K562 (cell line): ENCODE measurements around the gene TJP2. TPM values are rescaled to one million over a fixed set of nuclear protein-coding genes. Genes with fewer than 3 reads are reported as not detected.

Source experiments
- ARID2 ChIP-seq: fragments of 450-650 bp; IDR thresholded peaks from 2 replicates; pipeline ENCODE4 v1.6.1; 2017; ENCODE audit warnings: antibody characterized with exemption, mild to moderate bottlenecking
- ATF1 ChIP-seq, 2 experiments: fragments of 450-650 bp in 1 of 2; IDR thresholded peaks; 2 replicates each; pipeline ENCODE4 v1.6.1; 2016; ENCODE audit warnings: missing compliant biosample characterization in 1 of 2, missing genetic modification characterization in 1 of 2
- DIDO1 ChIP-seq: fragments of 450-650 bp; IDR thresholded peaks from 2 replicates; pipeline ENCODE4 v1.6.1; 2016; ENCODE audit warnings: low read depth, missing biosample characterization, missing genetic modification characterization
- ELF1 ChIP-seq: fragments of 200-800 bp; sonication (Bioruptor generic); IDR thresholded peaks from 2 replicates; pipeline ENCODE4 v1.6.1; 2016; ENCODE audit warnings: missing genetic modification characterization, missing compliant biosample characterization
- ELF4 ChIP-seq: fragments of 450-650 bp; formaldehyde crosslinking; IDR thresholded peaks from 2 replicates; pipeline ENCODE4 v1.4.0; 2022; ENCODE audit warnings: missing genetic modification characterization
- EP400 ChIP-seq: fragments of 450-650 bp; IDR thresholded peaks from 2 replicates; pipeline ENCODE4 v1.6.1; 2017; ENCODE audit warnings: antibody characterized with exemption, mild to moderate bottlenecking, moderate library complexity
- ETS2 ChIP-seq: IDR thresholded peaks from 2 replicates; pipeline ENCODE4 v1.6.1; 2016; ENCODE audit warnings: borderline replicate concordance, missing genetic modification characterization, mild to moderate bottlenecking, moderate library complexity, missing compliant biosample characterization; ENCODE audit not compliant: poor library complexity, severe bottlenecking
- JUND ChIP-seq, 2 experiments: IDR thresholded peaks; 2 replicates in 1 of 2; 3 replicates in 1 of 2; pipeline ENCODE4 v1.6.1; 2011; ENCODE audit warnings: borderline replicate concordance in 2 of 2, low read depth in 2 of 2, low read length in 2 of 2, improper control_type of control experiment in 1 of 2, missing biosample characterization in 1 of 2, missing genetic modification characterization in 1 of 2, missing genetic modification reagents in 1 of 2
- NCOA6 ChIP-seq: fragments of 450-650 bp; IDR thresholded peaks from 2 replicates; pipeline ENCODE4 v1.6.1; 2017; ENCODE audit warnings: mild to moderate bottlenecking
- NFXL1 ChIP-seq: fragments of 450-650 bp; formaldehyde crosslinking; IDR thresholded peaks from 2 replicates; pipeline ENCODE4 v1.4.0; 2021; ENCODE audit warnings: mild to moderate bottlenecking
- PPARD ChIP-seq: fragments of 250-450 bp; sonication (Bioruptor Pico); IDR thresholded peaks from 2 replicates; pipeline ENCODE4 v1.8.0; 2022; ENCODE audit warnings: inconsistent platforms, mild to moderate bottlenecking, moderate library complexity
- RBBP5 ChIP-seq: fragments of 200-600 bp; sonication (generic); IDR thresholded peaks from 2 replicates; pipeline ENCODE4 v1.6.1; 2012; ENCODE audit warnings: borderline replicate concordance, mild to moderate bottlenecking, low read length, control low read depth, inconsistent platforms; ENCODE audit not compliant: insufficient read depth, poor library complexity, severe bottlenecking
- RCOR1 ChIP-seq, 2 experiments: IDR thresholded peaks; 2 replicates each; pipeline ENCODE4 v1.6.1; 2012; ENCODE audit warnings: low read depth in 2 of 2, low read length in 2 of 2, borderline replicate concordance in 1 of 2, improper control_type of control experiment in 1 of 2
- RNF2 ChIP-seq: sonication (generic); IDR thresholded peaks from 2 replicates; pipeline ENCODE4 v1.6.1; 2016
- RUNX1 ChIP-seq: sonication (generic); IDR thresholded peaks from 2 replicates; pipeline ENCODE4 v1.6.1; 2016; ENCODE audit warnings: antibody characterized with exemption, low read depth
- SPI1 ChIP-seq: IDR thresholded peaks from 2 replicates; pipeline ENCODE4 v1.6.1; 2011; ENCODE audit warnings: low read depth, low read length, control low read depth, borderline replicate concordance
- U2AF1 ChIP-seq: fragments of 200-400 bp; formaldehyde crosslinking; optimal IDR thresholded peaks from 2 replicates; pipeline ENCODE3; 2017; ENCODE audit warnings: mild to moderate bottlenecking, low read depth, low read length, moderate library complexity
- XRCC3 ChIP-seq: fragments of 450-650 bp; IDR thresholded peaks from 2 replicates; pipeline ENCODE4 v1.6.1; 2017; ENCODE audit warnings: mild to moderate bottlenecking, moderate library complexity
- ZNF133 ChIP-seq: fragments of 250-450 bp; sonication (Bioruptor Pico); IDR thresholded peaks from 2 replicates; pipeline ENCODE4 v1.4.0; 2020; ENCODE audit warnings: mild to moderate bottlenecking
- ZNF3 ChIP-seq: fragments of 250-450 bp; sonication (Bioruptor Pico); IDR thresholded peaks from 2 replicates; pipeline ENCODE4 v1.5.0; 2021; ENCODE audit warnings: mild to moderate bottlenecking, moderate library complexity
- ZNF717 ChIP-seq: fragments of 250-450 bp; sonication (Bioruptor Pico); IDR thresholded peaks from 2 replicates; pipeline ENCODE4 v1.5.0; 2021
- ZNF76 ChIP-seq: fragments of 250-450 bp; sonication (Bioruptor Pico); IDR thresholded peaks from 2 replicates; pipeline ENCODE4 v1.4.0; 2020; ENCODE audit warnings: mild to moderate bottlenecking, moderate library complexity, borderline replicate concordance
- polyA plus RNA-seq, 8 experiments: library from polyadenylated mRNA; depleted of rRNA in 4 of 8; stranded (reverse) in 5 of 8; unstranded in 3 of 8; fragments of >200 nt; fragmentation: Nextera tagmentation in 2 of 8; fragmentation: Illumina TruSeq in 1 of 8; extraction: Ambion mirVana in 2 of 8; extraction: Trizol in 1 of 8; gene quantifications; 2 replicates each; pipeline versions ENCODE4 v1.2.1 to v1.2.3, GENCODE V29; 2011 to 2014; ENCODE audit warnings: inconsistent platforms in 1 of 8, missing spikeins in 1 of 8
- total RNA-seq, 7 experiments: library from RNA; depleted of rRNA in 6 of 7; stranded (reverse); fragments of >200 nt in 6 of 7; fragmentation: Illumina TruSeq in 2 of 7; extraction: Trizol in 2 of 7; gene quantifications; 2 replicates each; pipeline versions ENCODE4 v1.2.1 to v1.2.3, GENCODE V29; 2011 to 2021; ENCODE audit warnings: low replicate concordance in 1 of 7
- TF ChIP-seq, protein P1 (sequence below), 2 experiments: fragments of 450-650 bp in 1 of 2; IDR thresholded peaks; 2 replicates each; pipeline ENCODE4 v1.6.1; 2011 to 2017; ENCODE audit warnings: low read depth in 2 of 2, antibody characterized with exemption in 1 of 2, borderline replicate concordance in 1 of 2, low read length in 1 of 2, mild to moderate bottlenecking in 1 of 2, mixed read lengths in 1 of 2; ENCODE audit not compliant: control insufficient read depth in 1 of 2
- TF ChIP-seq, protein P2 (sequence below): fragments of 450-650 bp; IDR thresholded peaks from 2 replicates; pipeline ENCODE4 v1.6.1; 2016
- TF ChIP-seq, protein P3 (sequence below): conservative IDR thresholded peaks from 2 replicates; pipeline ENCODE4 v1.6.1; 2011; ENCODE audit warnings: low read depth, mild to moderate bottlenecking, low read length; ENCODE audit not compliant: control insufficient read depth

The TJP2 gene
- total and polyA plus RNA-seq, 9 of the 15 experiments (the other 6 are each of a cell fraction or from before 2014, with no cell fraction given): 4.0 to 24.1 (median 16.8) TPM

DNA sequence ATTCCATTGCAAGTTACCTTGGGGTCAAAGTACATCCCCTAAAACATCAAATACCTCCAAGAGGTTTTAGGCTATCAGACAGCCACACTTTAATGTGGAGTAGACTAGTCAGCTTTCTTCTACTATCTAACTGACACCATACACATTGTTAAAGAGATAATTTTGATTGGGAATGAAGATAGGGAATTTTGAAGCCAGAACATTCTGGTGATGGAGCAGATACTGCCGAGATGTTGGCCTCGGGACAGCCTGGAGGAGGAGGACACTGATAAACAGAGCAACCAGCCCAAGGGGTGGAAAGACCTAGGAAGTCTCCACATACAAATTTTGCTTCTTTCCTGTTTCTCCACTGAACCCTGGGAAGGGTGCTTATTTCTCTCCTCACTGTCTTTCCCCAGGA lies 14.9 kb downstream of the TJP2 start (continued):
- TF ChIP-seq NCOA6: no peak
- no peak for TF ChIP-seq DIDO1
- TF ChIP-seq, protein P1, sequence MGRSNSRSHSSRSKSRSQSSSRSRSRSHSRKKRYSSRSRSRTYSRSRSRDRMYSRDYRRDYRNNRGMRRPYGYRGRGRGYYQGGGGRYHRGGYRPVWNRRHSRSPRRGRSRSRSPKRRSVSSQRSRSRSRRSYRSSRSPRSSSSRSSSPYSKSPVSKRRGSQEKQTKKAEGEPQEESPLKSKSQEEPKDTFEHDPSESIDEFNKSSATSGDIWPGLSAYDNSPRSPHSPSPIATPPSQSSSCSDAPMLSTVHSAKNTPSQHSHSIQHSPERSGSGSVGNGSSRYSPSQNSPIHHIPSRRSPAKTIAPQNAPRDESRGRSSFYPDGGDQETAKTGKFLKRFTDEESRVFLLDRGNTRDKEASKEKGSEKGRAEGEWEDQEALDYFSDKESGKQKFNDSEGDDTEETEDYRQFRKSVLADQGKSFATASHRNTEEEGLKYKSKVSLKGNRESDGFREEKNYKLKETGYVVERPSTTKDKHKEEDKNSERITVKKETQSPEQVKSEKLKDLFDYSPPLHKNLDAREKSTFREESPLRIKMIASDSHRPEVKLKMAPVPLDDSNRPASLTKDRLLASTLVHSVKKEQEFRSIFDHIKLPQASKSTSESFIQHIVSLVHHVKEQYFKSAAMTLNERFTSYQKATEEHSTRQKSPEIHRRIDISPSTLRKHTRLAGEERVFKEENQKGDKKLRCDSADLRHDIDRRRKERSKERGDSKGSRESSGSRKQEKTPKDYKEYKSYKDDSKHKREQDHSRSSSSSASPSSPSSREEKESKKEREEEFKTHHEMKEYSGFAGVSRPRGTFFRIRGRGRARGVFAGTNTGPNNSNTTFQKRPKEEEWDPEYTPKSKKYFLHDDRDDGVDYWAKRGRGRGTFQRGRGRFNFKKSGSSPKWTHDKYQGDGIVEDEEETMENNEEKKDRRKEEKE (IDR thresholded peaks at IDR 0.05; ENCODE audit: borderline replicate concordance in 1 of 2, control insufficient read depth in 1 of 2, low read depth in 2 of 2, low read length in 1 of 2): no peak
- TF ChIP-seq NFXL1 (CRISPR knock-in tag): no peak
- TF ChIP-seq ZNF133 (CRISPR knock-in tag): no peak
- TF ChIP-seq ELF1 (tag): no peak
- no peak for TF ChIP-seq ETS2 (tag)
- no peak for TF ChIP-seq ARID2
- peak in 1 of 2 experiments; percentile 85; a peak in 2 of 4 replicates for TF ChIP-seq RCOR1 (IDR thresholded peaks at IDR 0.05; ENCODE audit: borderline replicate concordance in 1 of 2, low read depth in 2 of 2, low read length in 2 of 2)
- TF ChIP-seq RNF2: no peak
- peak; percentile 26; the same call in 1 of the 2 replicates for TF ChIP-seq JUND (IDR thresholded peaks at IDR 0.05; ENCODE audit: borderline replicate concordance, low read depth, low read length)
- TF ChIP-seq JUND (tag; IDR thresholded peaks at IDR 0.05; ENCODE audit: borderline replicate concordance, low read depth, low read length): peak; percentile 43; the same call in 1 of the 3 replicates
- no peak for TF ChIP-seq ZNF3
- TF ChIP-seq SPI1: no peak
- TF ChIP-seq, protein P2, sequence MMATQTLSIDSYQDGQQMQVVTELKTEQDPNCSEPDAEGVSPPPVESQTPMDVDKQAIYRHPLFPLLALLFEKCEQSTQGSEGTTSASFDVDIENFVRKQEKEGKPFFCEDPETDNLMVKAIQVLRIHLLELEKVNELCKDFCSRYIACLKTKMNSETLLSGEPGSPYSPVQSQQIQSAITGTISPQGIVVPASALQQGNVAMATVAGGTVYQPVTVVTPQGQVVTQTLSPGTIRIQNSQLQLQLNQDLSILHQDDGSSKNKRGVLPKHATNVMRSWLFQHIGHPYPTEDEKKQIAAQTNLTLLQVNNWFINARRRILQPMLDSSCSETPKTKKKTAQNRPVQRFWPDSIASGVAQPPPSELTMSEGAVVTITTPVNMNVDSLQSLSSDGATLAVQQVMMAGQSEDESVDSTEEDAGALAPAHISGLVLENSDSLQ: no peak; the same call in 1 of the 2 replicates
- no peak for TF ChIP-seq PPARD (CRISPR knock-in tag)
- no peak for TF ChIP-seq EP400
- TF ChIP-seq ZNF717 (CRISPR knock-in tag): no peak
- no peak for TF ChIP-seq XRCC3
- no peak for TF ChIP-seq RUNX1
- no peak for TF ChIP-seq U2AF1
- TF ChIP-seq ATF1 (CRISPR knock-in tag; IDR thresholded peaks at IDR 0.05): no peak
- no peak for TF ChIP-seq ATF1 (tag; IDR thresholded peaks at IDR 0.05)
- peak; percentile 39; the same call in 1 of the 2 replicates for TF ChIP-seq ELF4 (CRISPR knock-in tag)
- TF ChIP-seq RBBP5: no peak
- TF ChIP-seq, protein P3, sequence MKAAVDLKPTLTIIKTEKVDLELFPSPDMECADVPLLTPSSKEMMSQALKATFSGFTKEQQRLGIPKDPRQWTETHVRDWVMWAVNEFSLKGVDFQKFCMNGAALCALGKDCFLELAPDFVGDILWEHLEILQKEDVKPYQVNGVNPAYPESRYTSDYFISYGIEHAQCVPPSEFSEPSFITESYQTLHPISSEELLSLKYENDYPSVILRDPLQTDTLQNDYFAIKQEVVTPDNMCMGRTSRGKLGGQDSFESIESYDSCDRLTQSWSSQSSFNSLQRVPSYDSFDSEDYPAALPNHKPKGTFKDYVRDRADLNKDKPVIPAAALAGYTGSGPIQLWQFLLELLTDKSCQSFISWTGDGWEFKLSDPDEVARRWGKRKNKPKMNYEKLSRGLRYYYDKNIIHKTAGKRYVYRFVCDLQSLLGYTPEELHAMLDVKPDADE: no peak
- no peak for TF ChIP-seq ZNF76 (CRISPR knock-in tag)
